GM21447 (cell line): ENCODE measurements around the gene CDKAL1.
"Not testable (repeated sequence)": the region's sequence is repeated elsewhere in the genome, so short reads cannot be mapped to it uniquely, and the experiment has no call there.

Experiments used
- ATAC-seq: cut with Tn5 transposase; IDR thresholded peaks from one replicate; pipeline ENCODE4 v1.9.1; 2021; ENCODE audit not compliant: unreplicated experiment

The CDKAL1 gene

DNA sequence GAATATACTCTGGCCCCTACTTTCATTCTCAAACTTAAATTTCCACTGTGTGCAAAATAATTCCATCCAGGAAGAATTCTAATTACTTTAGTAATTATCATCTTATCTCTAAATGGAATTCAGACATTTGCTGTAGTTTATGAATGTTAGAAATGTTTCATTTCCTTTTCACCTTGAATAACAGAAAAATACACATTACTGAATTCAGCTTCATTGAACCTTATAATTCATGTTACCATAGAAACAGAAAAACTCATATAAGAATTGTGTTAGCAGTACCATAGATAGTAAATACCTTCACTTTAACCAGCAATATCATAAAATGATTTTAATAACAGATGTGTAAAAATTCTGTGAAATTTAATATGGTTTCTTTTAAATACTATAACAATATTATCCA is 514.9 kb downstream of the CDKAL1 start:
- ATAC-seq, result no peak

DNA sequence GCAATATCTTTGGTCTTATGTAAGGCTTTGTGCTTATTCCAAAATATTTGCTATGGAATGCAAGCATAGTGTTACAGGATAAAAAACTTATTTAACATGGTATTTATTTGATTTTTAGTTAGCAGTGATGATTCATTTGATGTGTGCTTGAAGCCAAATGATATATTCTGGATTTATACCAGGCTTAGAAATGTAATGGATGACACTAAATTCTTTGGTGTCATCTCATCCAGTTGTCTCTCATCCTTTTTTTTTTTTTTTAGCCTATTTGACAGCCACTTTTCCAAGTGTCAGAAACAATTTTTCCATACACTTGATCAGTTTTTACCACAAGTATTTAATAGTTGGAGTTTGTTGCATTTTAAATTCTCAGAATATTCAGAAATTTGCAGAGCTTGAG is 515.3 kb downstream of the CDKAL1 start:
- no peak for ATAC-seq

DNA sequence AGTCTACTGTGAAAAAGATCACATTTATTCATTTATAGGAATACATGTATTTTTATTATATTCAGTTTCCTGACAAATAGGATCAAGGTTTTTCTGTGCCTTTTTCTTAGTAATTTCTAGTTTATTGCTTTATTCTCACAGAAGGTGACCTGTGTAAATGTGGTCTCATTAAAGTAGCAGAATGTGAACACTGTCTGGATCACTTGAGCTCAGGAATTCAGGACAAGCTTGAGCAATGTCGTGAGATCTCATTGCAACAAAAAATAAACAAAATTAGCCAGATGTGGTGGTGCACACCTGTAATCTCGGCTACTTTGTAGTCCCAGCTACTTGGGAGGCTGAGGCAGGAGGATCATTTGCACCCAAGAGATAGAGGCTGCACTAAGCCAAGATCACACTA is 516.7 kb downstream of the CDKAL1 start:
- ATAC-seq, result no peak

DNA sequence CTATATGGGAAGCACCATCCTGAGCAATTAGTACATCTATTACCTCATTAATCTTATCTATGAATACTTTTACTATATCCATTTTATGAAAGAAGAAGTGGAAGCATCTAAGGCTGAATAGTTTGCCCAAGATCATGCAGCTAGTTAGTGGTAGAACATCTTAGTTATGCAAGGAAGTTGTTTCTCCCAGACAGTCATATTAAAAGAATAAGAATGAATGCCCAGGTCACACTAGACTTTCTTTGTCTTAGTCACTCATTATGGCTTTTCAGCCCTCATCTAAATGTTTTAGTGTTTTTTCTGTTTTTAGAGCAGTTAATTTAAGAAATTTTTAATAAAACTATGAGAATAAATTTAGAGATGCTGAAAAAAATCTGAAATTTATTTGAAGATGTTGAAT is 517.5 kb downstream of the CDKAL1 start:
- ATAC-seq, result no peak

DNA sequence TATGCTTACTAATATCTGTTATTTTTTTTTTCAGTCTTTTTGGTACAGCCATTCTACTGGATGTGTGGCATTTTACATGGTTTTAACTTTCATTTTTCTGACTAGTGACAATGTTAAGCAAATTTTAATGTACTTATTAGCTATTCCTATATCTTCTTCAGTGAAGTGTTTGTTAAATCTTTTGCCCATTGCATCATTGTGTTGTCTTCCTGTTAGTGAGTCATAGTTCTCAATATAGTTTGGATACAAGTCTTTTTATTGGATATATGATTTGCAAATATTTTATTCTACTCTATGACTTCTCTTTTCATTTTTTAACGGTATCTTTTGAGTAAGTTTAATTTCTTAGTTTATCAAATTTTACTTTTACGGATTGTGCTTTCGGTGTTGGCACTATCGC is 519.4 kb downstream of the CDKAL1 start:
- no peak for ATAC-seq

DNA sequence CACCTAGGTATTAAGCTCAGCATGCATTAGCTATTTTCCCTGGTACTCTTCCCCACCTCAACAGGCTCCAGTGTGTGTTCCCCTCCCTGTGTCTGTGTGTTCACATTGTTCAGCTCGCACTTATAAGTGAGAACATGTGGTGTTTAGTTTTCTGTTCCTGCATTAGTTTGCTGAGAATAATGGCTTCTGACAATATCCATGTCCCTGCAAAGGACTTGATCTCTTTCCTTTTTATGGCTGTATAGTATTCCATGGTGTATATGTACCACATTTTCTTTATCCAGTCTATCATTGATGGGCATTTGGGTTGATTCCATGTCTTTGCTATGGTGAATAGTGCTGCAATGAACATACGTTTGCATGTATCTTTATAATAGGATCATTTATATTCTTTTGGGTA is 521.2 kb downstream of the CDKAL1 start:
- not testable (repeated sequence) for ATAC-seq

DNA sequence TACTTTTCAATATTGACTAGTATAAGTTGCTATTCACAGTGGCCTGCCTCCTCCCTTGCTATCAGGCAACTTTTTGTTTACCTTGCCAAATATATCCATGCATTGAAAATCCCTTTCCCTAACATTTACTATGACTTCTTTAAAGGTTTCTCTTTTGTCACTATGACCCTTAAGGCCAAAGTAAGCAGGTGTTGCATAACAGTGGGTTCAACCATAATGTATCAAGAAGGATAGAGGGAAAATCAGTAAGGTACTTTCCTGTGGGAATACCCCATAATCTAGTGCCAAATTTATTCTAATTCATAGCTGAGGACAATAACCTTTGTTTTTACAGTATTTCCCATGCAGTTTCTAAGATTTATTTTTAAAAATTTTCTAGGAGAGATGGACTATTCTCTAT is 527.6 kb downstream of the CDKAL1 start:
- ATAC-seq, result no peak

DNA sequence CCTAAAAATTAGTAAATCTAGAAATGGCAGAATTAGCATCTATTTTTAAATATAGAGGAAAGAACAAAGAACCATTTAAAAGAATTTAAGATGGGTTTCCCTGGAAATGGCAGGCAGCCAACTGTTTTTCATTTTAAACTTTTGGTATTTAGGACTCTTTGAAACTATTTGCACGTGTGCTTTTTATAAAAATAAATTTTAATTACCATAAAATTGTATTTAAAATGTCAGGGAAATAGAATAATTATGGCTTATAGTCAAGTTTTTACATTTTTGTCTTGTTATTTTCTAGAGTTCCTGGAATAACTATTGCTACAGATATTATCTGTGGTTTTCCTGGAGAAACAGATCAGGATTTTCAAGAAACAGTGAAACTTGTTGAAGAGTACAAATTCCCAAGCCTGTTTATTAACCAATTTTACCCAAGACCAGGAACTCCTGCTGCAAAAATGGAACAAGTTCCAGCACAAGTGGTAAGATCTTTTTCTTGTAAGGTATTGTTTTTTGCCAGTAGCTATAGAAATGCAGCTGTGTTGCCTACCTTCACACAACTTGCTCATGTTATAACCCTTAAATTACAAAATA is 530.6 kb downstream of the CDKAL1 start:
- ATAC-seq, result no peak

DNA sequence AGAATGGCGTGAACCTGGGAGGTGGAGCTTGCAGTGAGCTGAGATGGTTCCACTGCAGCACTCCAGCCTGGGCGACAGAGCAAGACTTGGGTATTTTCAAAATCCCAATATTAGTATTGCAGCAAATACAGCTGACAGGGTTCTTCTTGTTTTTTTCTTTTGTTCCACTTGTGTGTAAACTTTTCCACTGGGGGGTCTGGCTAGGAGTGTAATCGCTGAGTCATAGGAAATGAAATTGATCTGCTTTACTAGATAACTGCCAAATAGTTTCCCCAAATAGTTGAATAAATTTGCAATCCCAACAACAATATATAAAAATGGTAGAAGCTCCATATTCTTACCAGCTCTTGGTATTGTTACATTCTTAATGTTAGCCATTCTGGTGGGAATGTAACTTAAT is 533.3 kb downstream of the CDKAL1 start:
- no peak for ATAC-seq

DNA sequence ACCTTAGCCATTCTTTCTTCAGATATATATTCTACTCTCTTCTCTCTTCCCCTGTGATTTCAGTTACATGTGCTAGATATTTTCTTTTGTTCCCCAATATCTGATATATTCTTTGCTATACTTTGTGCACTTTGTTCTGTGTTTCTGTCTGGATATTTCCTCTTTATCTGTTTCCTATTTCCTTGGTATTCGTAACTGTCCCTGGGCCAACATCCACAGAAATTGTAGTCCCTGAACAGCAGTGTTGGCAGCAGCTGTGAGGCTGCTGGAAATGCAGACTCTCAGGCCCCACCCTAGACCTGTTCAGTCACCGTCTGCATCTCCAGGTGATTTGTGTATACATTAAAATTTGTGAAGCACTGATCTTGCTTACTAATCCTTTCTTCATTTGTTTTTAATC is 536.4 kb downstream of the CDKAL1 start:
- no peak for ATAC-seq

DNA sequence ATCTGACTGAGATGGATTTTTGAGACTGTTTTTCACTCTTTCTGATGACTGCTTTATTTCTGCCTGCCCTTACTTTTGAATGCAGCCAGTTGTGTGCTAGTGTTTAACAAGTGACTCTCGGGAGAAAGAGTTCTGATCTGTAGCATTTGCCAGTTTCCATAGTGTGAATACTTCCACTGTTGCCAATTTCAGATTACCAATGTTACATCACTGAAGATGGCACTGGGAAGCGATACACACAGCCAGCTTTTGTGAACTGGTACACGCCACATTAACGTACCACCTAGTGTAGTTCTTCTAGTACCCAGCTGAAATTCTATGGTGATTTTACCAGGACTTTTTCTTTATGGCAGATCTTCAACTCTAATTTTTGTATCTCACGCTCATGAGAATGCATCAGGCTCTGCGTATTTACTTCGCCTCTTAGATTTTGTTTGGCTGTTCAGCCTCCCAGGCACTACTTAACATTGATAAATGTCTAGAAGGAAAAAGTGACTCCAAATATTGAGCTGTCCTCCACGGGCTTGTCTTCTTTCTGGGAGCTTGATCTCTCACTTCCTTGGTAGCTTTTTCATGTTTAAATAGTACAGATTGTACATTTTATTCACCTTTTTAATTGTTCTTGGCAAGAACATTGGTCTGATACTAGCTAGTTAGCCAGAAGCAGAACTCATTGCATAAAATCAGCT is 537.7 kb downstream of the CDKAL1 start:
- ATAC-seq, result no peak

DNA sequence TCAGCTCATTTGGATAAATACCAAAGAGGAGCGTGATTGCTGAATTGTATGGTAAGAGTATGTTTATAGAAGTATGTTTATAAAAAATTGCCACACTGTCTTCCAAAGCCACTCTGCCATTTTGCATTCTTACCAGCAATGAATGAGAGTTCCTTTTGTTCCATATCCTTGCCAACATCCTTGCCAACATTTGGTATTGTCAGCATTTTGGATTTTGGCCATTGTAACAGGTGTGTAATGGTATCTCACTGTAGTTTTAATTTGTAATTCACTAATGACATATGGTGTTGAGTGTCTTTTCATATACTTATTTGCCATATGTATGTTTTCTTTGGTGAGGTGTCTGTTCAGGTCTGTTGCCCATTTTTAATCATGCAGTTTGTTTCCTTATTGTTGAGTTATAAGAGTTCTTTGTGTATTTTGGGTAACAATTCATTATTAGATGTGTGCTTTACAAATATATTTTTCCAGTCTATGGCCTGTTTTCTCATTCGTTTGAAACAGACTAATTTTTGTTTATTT is 539.1 kb downstream of the CDKAL1 start:
- no peak for ATAC-seq

DNA sequence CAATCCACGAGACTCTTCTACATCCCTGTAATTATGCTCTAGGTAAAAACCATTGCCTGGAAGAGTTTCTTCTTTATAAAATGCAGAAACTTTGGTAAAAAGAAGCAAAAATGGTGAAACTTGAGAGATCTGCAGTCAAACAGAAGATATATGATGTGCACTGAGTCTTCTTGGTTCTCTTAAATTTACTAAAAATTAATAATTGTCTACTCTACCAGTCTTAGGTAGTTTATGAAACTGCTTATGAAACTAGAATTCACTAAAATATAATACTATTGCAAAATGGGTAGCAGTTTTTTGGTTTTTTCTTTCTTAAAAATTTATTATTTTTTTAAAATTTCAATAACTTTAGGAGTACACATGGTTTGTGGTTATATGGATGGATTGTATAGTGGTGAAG is 540.2 kb downstream of the CDKAL1 start:
- no peak for ATAC-seq

DNA sequence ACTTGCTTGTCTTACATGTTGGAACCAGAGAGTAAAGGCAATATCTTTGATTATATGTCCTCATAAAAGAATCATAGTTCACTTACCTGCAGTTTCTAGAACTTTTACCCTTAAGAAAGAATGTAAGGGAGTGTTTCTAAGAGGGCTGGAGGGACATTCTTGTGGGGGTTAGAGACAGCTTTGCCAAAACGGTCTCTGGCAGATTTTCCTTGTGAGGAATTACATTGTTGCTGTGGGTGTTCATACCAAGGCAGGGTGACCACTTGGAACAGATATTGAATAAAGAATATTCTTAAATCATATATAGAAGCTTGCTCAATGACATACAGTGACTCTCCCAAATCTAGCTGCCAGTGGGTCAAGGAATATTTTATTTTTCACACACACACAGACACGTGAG is 541.7 kb downstream of the CDKAL1 start:
- no peak for ATAC-seq

DNA sequence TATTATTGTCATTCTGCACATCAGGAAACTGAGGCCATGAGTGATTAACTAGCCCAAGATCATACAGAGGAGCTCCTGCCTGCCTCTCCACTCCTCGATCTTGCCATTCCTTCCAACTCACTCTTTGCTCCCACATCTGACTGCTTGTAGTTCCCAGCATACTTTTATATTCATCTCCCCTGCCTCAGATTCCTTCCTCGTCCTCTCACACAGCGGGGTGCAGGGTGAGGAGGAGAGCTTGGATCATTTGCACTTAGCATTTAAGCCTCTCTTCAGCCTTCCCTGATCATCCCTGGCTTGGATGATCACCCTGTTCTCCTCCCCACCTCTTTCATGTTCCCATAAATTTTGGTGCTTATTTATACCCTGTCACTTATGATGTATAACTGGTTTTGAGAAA is 544.2 kb downstream of the CDKAL1 start:
- no peak for ATAC-seq

DNA sequence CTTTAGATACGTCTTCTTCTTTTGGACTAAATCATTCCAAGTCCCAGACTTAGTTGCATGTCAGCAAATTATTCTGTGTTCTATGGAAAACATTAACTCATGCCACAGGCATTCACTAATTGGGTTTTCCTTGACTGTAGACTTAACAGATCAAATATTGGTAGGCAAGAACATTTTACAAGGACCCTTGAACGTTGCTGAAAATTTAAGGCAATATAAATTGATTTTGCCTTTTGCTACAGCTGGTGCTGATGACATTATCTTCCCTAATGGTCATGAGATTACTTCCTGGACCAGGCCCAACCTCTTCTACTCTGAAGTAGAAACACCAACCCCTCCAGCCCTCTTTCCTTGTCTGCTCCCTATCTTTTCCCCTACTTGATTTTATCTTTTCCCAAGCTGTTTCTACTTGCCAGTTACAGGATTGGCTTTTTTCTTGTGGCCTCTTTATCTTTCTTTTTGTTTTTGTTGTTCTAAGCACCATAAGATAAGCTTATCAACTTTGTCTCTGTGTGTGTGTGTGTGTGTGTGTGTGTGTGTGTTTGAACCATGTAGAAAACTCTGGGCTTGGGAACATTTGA is 545.3 kb downstream of the CDKAL1 start:
- no peak for ATAC-seq

DNA sequence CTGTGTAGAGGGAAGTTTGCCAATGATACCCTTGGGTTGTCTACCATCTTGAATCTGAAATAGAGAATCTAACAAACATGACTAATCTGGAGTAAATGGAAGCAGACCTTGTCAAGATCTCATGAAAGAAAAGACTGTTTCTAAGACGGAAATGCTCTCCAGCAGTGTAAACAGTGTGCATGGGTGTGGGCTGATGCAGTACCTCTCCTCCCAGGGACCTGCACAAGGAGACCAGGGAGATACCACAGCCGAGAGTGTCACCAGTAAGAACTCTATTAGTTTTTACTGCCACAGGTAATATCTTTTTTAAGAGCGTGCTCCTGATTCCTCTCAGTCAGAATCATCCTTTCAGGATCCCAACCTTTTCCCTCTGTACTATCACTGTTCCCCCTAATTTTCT is 546.0 kb downstream of the CDKAL1 start:
- ATAC-seq, result no peak

DNA sequence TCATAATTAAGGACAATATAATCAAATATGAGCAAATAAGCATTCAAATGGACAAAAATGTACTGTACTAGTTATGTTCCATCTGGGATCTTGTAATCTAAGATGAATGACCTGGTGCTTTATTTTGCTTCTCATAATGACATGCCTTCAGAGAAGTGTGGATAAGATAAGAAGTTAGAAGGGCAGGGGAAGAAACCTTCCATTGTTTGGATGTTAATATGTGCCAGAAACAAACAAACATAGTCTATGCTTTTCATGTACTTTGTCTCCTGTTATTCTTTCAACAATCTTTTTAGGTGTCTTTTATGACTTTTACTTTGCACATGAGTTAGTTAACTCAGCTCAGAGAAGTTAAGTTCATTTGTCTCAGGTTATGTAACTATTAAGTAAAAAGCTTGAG is 547.8 kb downstream of the CDKAL1 start:
- no peak for ATAC-seq

DNA sequence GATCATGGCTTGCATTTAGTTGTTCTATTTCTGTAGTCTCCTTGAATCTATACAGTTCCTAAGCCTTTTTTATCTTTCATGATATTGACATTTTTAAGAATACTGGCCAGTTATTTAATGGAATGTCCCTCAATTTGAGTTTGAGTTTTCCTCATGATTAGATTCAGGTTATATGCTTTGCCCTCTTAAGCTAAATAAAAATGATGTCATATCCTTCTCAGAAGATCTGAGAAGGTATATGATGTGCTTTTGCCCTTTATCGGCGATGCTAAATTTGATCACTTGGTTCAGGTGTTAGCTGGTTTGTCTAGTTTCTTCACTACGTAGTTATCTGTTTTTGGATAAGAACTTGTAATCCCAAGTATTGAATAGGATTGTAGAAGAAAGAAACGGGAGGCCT is 549.5 kb downstream of the CDKAL1 start:
- no peak for ATAC-seq

DNA sequence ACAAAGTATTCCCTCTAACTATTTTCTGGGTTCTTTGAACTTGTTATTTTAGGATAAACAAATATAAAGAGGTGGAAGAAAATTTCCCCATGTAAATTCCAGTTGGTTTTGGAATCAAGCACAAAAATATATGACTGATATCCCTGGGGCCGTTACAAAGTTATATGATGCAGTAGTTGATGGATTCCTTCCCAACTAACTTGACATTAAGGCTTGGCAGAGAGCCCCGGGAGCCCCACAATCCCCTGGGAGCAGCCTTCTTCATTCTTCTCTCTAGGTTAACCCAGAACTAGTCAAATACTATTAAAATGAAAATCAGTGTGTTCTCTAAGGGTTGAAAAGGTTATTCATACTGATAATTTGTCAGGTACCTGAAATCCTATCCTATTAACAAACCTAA is 550.4 kb downstream of the CDKAL1 start:
- ATAC-seq, result no peak

DNA sequence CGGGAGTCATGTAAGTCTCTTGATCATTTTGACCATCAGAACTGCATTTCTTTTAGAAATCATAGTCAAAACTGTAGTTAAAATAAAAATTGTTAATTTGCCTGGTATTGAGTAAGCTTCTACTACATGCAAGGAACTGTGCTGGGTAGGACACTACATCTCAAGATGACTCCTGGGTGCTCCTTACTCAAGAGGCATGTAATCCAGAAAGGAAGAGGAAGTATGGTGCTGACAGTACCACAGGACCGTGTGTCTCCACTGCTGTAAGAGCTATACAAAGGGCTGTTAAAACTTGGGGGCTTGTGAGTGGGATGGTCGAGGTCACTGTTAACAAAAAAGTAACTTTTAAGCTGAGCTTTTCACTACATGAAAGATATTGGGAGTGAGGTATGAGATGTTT is 551.0 kb downstream of the CDKAL1 start:
- ATAC-seq, result no peak

DNA sequence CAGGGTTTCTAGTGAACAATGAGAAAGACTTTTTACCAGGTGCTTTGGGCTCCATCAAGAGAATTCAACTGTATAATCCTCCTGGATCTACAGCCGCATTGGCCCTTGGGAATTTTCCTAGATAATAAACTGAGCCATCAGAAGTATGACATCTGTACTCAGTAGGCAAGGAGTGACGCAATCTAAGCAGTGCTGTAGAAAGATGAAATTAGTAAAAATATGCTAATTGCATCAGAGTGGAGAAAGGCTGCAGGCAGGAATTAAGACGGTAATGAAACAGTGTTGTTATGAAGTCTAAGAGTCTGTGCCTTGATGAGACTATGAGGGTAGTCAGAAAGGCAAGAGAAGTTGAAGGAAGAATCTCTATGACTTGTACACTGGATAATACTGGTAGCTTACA is 551.4 kb downstream of the CDKAL1 start:
- no peak for ATAC-seq

DNA sequence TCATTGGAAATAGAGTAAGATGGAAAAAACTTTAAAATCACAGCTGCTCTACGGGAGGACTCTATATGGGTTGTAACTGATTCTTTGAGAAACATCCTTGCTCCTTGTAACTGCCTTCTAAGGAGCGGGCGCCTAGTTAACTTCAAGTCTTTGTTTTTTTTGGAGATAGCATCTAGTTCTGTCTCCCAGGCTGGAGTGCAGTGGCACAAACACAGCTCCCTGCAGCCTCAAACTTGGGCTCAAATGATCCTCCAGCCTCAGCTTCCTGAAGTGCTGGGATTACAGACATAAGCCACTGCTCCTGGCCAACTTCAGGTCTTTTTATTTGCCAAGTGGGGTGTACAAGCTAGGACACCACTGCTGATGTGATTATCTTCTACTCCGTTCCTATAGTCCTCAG is 552.9 kb downstream of the CDKAL1 start:
- no peak for ATAC-seq
